Ascending aorta (tissue), 2 donors: ENCODE results near the gene CEND1. TPM values are rescaled to one million over a fixed set of nuclear protein-coding genes. Genes with fewer than 3 reads are reported as not detected.

Experiments
- DNase-seq, 2 donors: peaks; one replicate each; pipeline ENCODE4 v3.0.0-alpha.2; 2019; ENCODE audit warnings: low spot score in 2 of 2
- H3K27ac ChIP-seq, 2 donors: fragments of 200-600 bp; sonication (generic); one replicate each; pipeline ENCODE4 v1.5.1; 2016 to 2017; ENCODE audit warnings: mild to moderate bottlenecking in 1 of 2
- H3K27me3 ChIP-seq: fragments of 200-600 bp; sonication (generic); one replicate; pipeline ENCODE4 v1.5.1; 2017
- H3K36me3 ChIP-seq, 2 donors: fragments of 200-600 bp; sonication (generic); one replicate each; pipeline ENCODE4 v1.5.1; 2016
- H3K4me1 ChIP-seq, 2 donors: fragments of 200-600 bp; sonication (generic); one replicate each; pipeline ENCODE4 v1.5.1; 2016 to 2017; ENCODE audit warnings: mild to moderate bottlenecking in 1 of 2
- H3K4me3 ChIP-seq, 2 donors: fragments of 200-600 bp; sonication (generic); one replicate each; pipeline ENCODE4 v1.5.1; 2016 to 2017; ENCODE audit warnings: mild to moderate bottlenecking in 1 of 2
- H3K9me3 ChIP-seq, 2 donors: fragments of 200-600 bp; sonication (generic); one replicate each; pipeline ENCODE4 v1.5.1; 2016
- intact Hi-C: fragments of 100-400 bp; cut with DNase I; formaldehyde crosslinking; loops from one replicate; pipeline ENCODE4 v1.15.1; 2023
- total RNA-seq: library from RNA; depleted of rRNA; stranded (reverse); fragments of >200 nt; gene quantifications from one replicate; pipeline ENCODE4 v1.1.0, GENCODE V29; 2016
- TF ChIP-seq, protein P1 (sequence below), 3 experiments: fragments of 200-600 bp in 2 of 3; fragments of 450-650 bp in 1 of 3; sonication (generic) in 2 of 3; IDR thresholded peaks; one replicate each; pipeline ENCODE4 v1.5.1; 2016 to 2019; ENCODE audit warnings: antibody characterized with exemption in 3 of 3, mild to moderate bottlenecking in 1 of 3, moderate library complexity in 1 of 3

The CEND1 gene
- total RNA-seq, 1 donor from 2014 or later = not detected

DNA sequence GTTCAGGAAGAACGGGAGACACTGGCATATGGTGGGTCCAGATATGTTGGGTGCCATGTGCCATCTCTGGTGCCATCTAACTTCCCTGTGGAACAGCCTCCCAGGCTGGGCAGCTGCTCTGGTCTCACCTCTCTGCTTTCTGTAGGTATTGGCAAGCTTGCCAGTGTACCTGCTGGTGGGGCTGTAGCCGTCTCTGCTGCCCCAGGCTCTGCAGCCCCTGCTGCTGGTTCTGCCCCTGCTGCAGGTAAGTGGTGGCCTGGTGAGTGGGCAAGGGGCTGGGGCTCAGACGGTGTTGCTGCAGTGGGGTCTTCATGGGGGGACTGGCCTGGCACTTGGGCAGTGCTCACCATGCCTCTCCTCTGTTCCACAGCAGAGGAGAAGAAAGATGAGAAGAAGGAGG, 22.5 kb upstream of the CEND1 start:
- no peak for DNase-seq
- intact Hi-C loops = no loop called here
- no peak overlapping the region for H3K4me3 ChIP-seq

GRCh38 chr11:811446-812245, 21.8 kb upstream of the CEND1 start:
- no peak overlapping the region for H3K4me3 ChIP-seq
- no peak overlapping the region for H3K27ac ChIP-seq

More for the DNA sequence above, 22.5 kb upstream of the CEND1 start:
- no peaks in the 10 kb centered on the region for H3K27me3 ChIP-seq
- H3K36me3 ChIP-seq = peaks cover 25 to 28% of the 10 kb centered on the region in 2 donors
- peaks cover 6 to 25% of the 10 kb centered on the region in 2 donors for H3K4me1 ChIP-seq
- TF ChIP-seq, protein P1, sequence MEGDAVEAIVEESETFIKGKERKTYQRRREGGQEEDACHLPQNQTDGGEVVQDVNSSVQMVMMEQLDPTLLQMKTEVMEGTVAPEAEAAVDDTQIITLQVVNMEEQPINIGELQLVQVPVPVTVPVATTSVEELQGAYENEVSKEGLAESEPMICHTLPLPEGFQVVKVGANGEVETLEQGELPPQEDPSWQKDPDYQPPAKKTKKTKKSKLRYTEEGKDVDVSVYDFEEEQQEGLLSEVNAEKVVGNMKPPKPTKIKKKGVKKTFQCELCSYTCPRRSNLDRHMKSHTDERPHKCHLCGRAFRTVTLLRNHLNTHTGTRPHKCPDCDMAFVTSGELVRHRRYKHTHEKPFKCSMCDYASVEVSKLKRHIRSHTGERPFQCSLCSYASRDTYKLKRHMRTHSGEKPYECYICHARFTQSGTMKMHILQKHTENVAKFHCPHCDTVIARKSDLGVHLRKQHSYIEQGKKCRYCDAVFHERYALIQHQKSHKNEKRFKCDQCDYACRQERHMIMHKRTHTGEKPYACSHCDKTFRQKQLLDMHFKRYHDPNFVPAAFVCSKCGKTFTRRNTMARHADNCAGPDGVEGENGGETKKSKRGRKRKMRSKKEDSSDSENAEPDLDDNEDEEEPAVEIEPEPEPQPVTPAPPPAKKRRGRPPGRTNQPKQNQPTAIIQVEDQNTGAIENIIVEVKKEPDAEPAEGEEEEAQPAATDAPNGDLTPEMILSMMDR (IDR thresholded peaks at IDR 0.05) = no peak
- H3K27ac ChIP-seq = no peak overlapping the region
- H3K9me3 ChIP-seq = no peaks in the 10 kb centered on the region

GRCh38 chr11:810040-810567, 20.2 kb upstream of the CEND1 start:
- Histone ChIP-seq H3K36me3 (peaks cover 25 to 28% of the 10 kb centered on the region in 2 donors), H3K4me3 (peak overlapping the region; percentile 73 to 97), H3K27me3 (no peaks in the 10 kb centered on the region), H3K27ac (peak overlapping the region; percentile 93 to 98), H3K9me3 (no peaks in the 10 kb centered on the region), H3K4me1 (peaks cover 6 to 31% of the 10 kb centered on the region in 2 donors)
- TF ChIP-seq, protein P1 (IDR thresholded peaks at IDR 0.05) = no peak
- intact Hi-C loops = no loop called here
- DNase-seq = no peak

More at GRCh38 chr11:811446-812245, 21.8 kb upstream of the CEND1 start:
- H3K27me3 ChIP-seq = no peaks in the 10 kb centered on the region
- peaks cover 6 to 25% of the 10 kb centered on the region in 2 donors for H3K4me1 ChIP-seq
- peaks cover 25 to 28% of the 10 kb centered on the region in 2 donors for H3K36me3 ChIP-seq
- H3K9me3 ChIP-seq = no peaks in the 10 kb centered on the region
- no peak for DNase-seq
- intact Hi-C loops = no loop called here
- TF ChIP-seq, protein P1 (IDR thresholded peaks at IDR 0.05) = no peak

DNA sequence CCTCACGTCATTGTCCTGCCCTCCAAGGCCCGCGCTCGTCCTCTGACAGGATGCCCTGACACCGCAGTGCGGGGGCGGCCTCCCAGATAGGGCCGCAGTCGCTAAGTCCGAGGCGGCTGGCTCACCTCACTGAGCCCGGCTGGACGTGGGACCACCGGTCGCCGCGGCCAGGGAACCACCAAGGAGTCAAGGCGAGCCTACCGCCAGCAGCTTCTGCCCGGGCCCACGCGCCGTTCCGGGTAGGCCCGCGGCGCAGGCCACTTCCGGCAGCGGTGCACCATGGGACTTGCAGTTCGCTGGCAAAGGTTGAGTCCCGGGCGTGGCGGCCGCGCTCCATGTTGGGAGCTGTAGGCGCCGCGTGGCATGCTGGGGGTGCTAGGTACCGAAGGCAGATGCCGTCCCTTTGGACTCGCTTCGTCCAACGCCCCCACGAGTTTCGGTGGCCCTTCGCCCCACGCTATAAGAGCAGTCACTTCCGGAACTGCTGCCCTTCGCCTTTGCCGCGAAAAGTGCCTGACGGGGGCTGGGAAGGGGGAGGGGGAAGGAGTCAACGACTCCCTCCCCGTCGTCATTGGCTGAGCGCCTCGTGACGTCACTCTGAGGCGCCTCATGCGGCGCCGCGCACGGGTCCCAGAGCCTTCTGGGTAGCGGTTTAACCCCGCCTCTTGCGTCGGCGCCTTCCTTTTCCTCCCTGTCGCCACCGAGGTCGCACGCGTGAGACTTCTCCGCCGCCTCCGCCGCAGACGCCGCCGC, 19.6 kb upstream of the CEND1 start, which contains the start of gene RPLP2:
Gene RPLP2 (plus strand): TSS at position 681 of the 753 bp plus-strand sequence. CDS start 268 bp downstream, outside the sequence.
- TF ChIP-seq, protein P1 (IDR thresholded peaks at IDR 0.05) = no peak
- intact Hi-C loops = loop anchor here (1.0 kb wide), 3 partner anchors 10 to 32 kb away; partner anchors contain the start of gene GATD1
- peak; percentile 88 to 99 for DNase-seq

More for the DNA sequence above, 19.6 kb upstream of the CEND1 start, which contains the start of gene RPLP2:
- no peaks in the 10 kb centered on the region for H3K27me3 ChIP-seq
- no peaks in the 10 kb centered on the region for H3K9me3 ChIP-seq
- peak within 1 kb of the TSS; percentile 73 to 97 for H3K4me3 ChIP-seq
- H3K27ac ChIP-seq = peak within 1 kb of the TSS; percentile 93 to 98
- peaks cover 9 to 34% of the 10 kb centered on the region in 2 donors for H3K4me1 ChIP-seq
- peaks cover 25 to 28% of the 10 kb centered on the region in 2 donors for H3K36me3 ChIP-seq
